Middle frontal gyrus (tissue), 1 donor: ENCODE measurements around the gene MT1M.
"Not testable (repeated sequence)": the region's sequence is repeated elsewhere in the genome, so short reads cannot be mapped to it uniquely, and the experiment has no call there.

Experiments used
- DNase-seq: peaks from one replicate; pipeline ENCODE4 v3.0.0-alpha.2; 2015; ENCODE audit warnings: low spot score; ENCODE audit errors: extremely low spot score

Gene MT1M

GRCh38 chr16:56632156-56632847 lies at the start of gene MT1M:
MT1M (plus strand) TSS chr16:56632659; CDS start chr16:56632732, 73 bp downstream.
- DNase-seq, result no peak

GRCh38 chr16:56582911-56583310 lies 49.5 kb upstream of the MT1M start:
- DNase-seq, result not testable (repeated sequence)

- DNase-seq, result no peak
Measured at GRCh38 chr16:56583351-56584168, 48.9 kb upstream of the MT1M start.

- DNase-seq, result no peak
Measured at GRCh38 chr16:56584276-56584675, 48.2 kb upstream of the MT1M start.

- no peak for DNase-seq
Measured at GRCh38 chr16:56588781-56589140, 43.7 kb upstream of the MT1M start.

- peak; percentile 56 for DNase-seq
Measured at GRCh38 chr16:56589141-56590039, 43.1 kb upstream of the MT1M start, which contains the start of gene MT3. MT3 (plus strand) TSS chr16:56589528; CDS start chr16:56589591, 63 bp downstream.

GRCh38 chr16:56591377-56592060 lies 40.9 kb upstream of the MT1M start:
- no peak for DNase-seq

- no peak for DNase-seq
Measured at GRCh38 chr16:56593573-56594291, 38.7 kb upstream of the MT1M start.

- DNase-seq, result no peak
Measured at GRCh38 chr16:56594292-56594619, 38.2 kb upstream of the MT1M start.

GRCh38 chr16:56600398-56600999 lies 32.0 kb upstream of the MT1M start:
- DNase-seq, result peak; percentile 61

- no peak for DNase-seq
Measured at GRCh38 chr16:56601325-56601724, 31.1 kb upstream of the MT1M start.

- no peak for DNase-seq
Measured at GRCh38 chr16:56603589-56603988, 28.9 kb upstream of the MT1M start.

- no peak for DNase-seq
Measured at GRCh38 chr16:56604966-56605365, 27.5 kb upstream of the MT1M start.

GRCh38 chr16:56605475-56605874 lies 27.0 kb upstream of the MT1M start:
- DNase-seq, result no peak

GRCh38 chr16:56606071-56606475 lies 26.4 kb upstream of the MT1M start:
- DNase-seq, result no peak

GRCh38 chr16:56606476-56607108 lies 25.9 kb upstream of the MT1M start:
- DNase-seq, result no peak

GRCh38 chr16:56607109-56607618 lies 25.3 kb upstream of the MT1M start:
- no peak for DNase-seq

- DNase-seq, result no peak
Measured at GRCh38 chr16:56607675-56608042, 24.8 kb upstream of the MT1M start.

GRCh38 chr16:56608043-56608875 lies 24.2 kb upstream of the MT1M start, which contains the start of gene MT2A:
MT2A (plus strand) TSS chr16:56608584; CDS start chr16:56608656, 72 bp downstream.
- DNase-seq, result peak; percentile 90
